NCI-H128 (cell line): ENCODE results near the gene ANKK1.

Experiments
- DNase-seq: peaks from one replicate; lab custom pipeline; 2025; ENCODE audit not compliant: unreplicated experiment; lab: John Stamatoyannopoulos, UW

The ANKK1 gene

DNA sequence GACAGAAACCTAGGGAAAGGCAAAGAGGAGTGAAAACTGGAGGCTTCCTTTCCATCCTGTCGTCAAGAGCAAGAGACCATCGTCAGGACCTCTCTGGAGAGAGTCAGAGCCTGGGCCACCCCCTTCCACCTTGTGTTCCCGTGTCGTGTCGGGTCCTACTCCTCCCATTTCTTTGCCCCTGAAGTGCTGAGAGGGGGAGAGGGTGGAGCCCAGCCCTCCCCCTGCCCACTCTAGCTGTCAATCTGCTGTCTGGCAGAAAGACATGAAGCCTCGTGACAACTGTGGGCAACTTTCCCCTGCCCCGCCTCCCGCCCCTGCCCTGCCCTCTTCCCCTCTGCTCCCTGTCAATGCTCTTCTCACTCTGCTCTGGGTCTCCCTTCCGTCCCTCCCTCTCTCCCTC lies 20.6 kb downstream of the ANKK1 start:
- no peak for DNase-seq

DNA sequence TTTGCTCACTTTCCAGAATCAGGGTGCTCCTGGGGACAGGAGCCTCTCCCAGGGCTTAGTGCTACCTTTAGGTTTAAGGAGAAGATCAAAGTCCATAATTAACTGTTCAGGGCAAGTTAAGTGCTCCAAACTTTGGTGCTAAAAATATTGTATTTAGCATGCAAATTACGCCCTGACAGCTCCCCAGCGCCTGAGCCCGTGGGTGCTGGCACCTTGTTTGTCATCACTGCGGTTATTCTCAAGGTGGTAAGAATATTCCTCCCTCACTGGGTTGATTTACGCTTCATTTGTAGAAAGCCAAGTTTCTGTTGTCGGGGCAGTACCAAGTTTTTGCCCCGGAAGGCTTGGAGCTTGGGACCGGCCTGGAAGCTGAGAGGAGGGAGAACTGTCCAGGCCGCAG lies 21.3 kb downstream of the ANKK1 start:
- DNase-seq = no peak

DNA sequence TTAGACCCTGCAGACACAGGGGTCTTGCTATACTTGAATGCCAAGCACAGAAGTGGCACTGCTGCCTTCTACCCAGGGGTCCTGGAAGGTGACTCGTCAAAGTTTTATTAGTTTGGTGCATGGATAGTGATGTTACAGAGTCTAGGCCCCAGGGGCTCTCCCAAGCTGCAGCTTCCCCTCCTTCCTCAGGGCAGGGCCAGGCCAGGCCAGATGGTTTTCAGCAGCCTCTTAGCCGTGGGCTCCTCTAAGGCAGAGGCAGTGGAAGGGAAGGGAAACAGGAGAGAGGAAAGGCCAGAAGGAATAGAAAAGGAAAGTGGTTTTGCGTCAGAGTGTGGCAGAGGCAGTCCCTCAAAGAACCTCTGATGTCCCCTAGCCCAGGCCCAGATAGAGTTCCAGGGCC lies 21.9 kb downstream of the ANKK1 start:
- no peak for DNase-seq

DNA sequence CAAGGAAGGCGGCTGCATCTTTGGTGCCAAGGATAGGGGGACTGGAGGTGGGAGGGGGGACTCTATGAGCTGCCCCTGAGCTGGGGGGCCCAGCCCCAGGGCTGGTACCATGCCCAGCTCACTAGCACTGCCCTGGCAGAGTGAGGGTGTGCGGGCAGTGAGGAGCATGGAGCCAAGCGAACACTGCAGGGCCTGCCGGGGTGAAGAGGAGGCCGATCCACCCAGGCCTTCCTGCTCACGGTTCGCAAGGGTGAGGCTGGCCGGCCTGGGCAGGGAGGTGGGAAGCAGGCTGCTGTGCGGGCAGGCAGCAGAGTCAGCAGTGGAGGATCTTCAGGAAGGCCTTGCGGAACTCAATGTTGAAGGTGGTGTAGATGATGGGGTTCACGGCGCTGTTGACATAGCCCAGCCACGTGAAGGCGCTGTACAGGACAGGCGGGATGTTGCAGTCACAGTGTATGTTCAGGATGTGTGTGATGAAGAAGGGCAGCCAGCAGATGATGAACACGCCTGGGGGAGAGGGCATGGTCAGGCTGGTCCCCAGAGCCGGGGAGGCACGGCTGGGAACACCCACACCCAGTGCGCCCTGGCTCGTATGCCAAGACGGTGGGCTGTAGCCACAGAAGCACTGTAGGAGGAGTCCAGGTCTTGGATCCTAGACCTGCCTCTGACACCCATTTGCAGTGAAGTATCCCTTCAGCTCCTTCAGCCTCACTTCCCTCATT lies 23.0 kb downstream of the ANKK1 start:
- DNase-seq = no peak

DNA sequence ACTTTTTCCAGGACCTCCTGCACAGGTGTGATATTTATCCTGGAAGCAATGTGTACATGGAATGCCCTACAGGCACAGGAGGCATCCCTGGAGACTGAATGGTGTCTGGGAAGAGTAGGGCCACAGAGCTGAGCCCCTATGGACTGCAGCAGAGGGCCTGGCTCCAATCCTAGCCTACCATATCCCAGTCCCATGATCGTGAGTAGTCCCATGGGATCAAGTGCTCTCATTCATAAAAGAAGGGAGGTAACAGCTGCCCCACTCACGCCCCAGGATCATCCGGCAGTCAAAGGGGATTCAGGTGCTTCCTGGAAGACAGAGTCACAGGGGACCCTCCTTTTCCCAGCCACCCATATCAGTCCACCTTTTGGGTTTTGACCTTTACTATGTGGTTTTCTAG lies 24.0 kb downstream of the ANKK1 start:
- no peak for DNase-seq

DNA sequence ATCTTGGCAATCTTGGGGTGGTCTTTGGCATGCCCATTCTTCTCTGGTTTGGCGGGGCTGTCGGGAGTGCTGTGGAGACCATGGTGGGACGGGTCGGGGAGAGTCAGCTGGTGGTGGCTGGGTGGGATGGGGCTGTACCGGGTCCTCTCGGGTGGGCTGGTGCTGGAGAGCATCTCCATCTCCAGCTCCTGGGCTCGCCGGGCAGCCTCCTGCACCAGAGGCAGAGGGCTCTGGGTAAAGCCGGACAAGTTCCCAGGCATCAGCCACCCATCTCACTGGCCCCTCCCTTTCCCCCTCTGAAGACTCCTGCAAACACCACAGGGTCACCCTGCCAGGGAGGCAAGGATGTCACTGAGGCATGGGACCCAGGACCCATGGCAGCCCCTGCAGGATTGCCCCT lies 25.1 kb downstream of the ANKK1 start:
- DNase-seq = no peak

DNA sequence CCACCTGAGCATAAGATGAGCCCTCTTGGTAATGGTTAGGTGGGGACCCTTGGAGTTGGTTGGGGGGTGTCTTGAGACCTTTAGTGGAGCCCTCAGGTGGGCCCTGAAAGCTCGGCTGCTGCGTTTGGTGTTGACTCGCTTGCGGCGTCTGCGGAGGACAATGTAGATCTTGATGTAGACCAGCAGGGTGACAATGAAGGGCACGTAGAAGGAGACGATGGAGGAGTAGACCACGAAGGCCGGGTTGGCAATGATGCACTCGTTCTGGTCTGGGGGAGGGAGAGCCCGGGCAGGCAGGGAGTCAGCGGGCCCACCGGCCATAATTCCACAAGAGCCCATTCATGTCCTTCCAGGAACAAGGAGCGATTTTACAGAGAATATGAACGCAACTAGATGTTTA lies 27.8 kb downstream of the ANKK1 start:
- DNase-seq = no peak

DNA sequence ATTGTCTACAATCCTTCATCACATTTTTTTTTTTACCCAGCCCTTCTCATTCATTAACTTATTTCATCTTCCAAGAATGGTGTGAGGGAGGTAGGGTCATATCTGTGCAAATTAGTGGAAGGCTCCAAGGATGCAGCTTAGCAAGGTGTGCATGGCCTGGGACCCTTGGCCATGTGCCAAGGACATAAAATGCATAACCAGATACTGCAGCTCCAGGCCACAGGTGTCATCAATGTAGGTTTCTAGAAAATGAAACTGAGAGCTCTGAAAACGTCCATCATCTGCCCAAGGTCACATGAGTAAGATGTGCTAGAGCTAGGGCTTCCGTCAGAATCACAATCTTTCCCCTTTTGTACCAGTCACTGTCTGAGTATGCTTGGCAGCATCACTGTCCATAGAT lies 29.8 kb downstream of the ANKK1 start:
- no peak for DNase-seq

DNA sequence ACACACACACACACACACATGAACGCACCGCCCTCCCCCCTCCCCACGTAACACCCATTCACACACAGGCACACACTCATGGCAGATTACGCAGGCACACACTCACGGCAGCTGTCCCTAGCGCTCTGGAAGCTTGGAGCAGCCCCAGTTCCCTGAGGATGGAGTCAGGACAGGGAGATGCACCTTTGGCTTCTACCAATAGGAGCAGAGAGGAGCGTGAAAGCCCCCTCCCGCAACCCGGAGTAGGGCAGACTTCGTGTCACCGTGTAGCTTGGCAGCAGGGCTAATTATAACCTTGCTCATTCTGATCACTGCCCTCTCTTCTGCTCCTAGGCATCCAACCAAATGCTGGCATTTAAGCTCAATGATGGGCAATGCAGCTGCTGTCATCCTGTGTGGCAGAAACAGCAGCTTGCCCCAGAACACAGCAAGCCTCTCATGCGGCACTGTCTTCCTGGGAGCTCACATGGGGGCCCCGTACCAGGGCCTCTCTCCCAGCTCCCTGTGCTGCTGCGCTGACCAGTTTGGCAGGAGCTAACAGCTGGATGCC lies 31.9 kb downstream of the ANKK1 start:
- no peak for DNase-seq

DNA sequence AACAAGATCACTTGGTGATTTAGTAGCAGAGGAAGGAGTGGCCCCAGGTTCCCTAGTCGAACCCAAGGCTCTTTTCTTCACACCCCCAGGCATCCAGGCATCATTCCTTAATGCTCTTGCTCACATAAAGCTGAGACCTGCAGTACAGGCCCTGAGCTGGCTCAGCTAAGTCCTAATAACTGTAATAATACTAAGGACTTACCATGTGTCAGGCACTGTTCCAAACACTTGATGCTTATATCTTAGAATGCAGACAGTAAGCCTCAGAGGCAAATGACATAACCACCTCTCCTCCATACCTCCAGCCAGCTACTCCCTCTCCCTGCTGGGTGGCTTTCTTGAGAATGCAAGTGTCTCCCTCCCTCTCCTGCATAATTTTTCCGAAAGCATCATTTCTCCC lies 33.2 kb downstream of the ANKK1 start:
- no peak for DNase-seq

DNA sequence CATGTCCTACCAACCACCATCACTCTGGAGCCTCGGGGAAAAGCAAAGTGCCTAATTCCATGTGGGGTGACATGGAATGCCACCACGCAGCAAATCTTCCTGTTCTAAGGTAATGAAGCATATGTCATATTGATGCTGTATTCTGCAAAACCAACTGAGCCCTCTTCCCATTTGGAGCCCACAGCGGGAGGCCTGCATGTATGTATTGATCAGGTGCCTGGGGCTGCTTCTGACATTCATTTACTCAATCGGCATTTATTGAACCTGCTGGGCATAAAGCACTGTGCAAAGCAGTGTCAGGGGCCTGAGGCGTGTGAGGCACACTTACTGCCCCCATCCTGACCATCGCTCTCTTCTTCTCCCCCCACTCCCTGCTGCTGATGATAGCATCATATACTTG lies 39.1 kb downstream of the ANKK1 start:
- DNase-seq = no peak

DNA sequence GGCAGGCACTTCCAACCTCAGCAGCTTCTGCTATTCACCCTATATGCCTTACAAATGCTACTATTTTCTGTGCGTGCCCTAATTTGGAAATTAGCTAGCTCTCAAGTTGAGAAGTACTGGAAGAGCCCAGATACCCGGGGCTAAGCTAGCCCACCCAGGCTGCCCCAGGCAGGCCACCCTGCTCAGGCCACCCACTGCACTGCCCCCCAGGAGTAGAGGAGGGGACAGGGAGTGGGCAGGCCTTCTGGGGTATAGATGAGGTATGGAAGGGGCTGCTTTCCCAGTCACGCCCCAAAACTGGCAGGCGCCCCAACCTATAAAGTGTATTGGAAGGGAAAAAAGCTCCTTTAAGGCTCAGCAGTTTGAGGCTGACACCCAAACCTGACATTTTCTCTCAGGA lies 44.2 kb downstream of the ANKK1 start:
- DNase-seq = no peak

DNA sequence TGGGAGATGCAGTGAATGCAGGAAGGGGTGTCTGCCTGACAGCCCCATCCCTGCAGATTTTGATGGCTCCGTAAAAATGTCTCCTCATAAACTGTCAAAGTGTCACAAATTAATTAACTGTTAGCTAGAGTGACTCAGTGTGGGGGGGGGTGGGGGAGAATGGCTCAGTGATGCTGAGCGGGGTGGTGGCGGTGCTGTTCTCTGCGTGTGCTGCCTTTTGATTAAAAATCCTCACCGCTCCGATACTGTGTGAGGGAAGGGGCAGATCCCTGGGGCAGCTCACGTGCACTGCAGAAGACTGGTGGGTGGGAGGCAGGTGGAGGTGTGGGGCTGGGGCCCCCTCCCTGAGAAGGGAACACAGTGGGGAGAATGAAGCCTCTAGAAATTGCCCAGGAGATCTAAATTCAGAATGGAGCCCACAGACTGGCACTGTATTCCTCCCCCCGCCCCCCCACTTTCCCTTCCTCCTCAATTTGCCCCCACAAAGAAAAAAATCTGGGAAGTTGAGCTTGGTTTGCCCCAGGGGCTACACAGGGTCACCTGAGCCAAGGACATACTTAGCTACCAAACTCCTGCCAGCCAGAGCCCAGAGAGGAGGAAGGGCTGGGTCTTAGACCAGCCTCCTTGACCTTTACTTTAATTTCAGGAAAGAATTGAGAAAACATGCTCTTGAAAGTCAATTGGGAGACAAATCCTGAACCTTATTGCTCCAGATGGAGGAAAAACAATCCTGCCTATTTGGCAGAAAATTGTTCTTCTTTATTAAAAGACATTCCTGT lies 47.8 kb downstream of the ANKK1 start:
- no peak for DNase-seq

DNA sequence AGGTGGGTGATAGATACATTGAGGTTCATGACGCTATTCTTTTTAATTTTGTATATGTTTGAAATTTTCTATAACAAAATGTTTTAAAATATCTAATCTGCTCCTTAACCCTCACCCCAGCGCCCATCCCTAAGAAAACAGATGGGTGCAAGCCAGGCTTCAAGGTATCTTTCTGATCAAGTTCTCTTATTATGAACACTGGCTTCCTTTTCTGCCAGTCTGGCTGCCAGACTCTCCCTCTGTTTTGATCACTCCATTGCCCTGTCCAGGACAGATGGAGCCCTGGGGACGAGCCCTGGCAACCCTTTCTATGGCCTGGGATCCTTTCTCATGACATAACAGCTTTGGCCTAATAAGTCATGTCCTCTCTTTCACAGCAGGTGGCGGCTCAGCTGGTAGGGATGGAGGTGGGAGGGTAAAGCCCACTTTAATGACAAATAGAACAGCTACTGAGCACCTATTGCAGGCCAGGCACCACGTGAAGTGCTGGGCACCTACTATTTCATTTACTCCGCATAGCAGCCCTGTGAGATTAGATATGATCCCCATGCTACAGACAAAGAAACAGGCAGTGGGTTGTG lies 49.2 kb downstream of the ANKK1 start:
- no peak for DNase-seq

DNA sequence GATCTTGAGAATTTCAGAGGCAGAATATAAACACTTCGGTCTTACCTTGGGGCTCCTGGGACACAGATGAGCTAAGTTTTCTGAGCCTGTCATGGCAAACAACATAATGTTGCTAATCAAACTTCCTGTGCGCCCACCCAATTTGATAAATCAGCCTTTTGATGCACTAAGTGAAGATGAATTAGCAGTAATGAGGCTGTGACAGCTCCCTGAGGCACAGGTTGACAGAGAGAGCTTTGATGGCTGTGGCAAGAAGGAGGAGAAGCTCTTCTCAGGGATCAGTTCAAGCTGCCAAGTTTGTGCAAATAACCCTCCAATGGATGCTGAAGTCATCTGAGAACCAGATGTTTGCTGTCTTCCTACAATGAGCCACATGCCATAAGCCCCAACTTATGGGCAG lies 53.2 kb downstream of the ANKK1 start:
- no peak for DNase-seq

DNA sequence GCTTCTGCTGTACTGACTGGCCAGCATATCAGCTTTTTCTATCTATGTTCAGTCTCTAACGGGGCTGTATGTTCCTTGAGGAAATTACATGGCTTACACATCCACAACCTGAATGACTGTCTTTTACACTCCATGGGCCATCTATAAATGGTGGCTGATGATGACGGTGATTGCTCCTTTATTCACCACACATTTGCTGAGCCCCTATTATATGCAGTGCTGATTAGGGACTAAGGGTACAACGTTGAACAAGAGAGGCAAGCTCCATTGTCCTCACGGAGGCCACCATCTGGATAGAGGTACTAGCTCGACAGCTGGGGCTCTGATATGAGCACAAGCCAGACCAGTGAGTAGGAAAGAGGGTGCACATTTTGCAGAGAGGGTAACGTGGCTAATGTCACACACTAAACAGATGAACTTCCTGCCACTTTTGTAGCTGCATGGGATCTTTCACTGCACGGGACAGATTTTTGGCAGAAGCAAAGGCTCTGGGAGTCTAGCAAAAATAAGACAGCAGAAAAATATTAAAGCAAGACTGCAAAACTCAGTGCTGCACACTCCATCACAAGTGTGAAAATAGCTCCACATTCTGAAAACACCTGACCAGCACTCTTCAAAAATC lies 57.0 kb downstream of the ANKK1 start:
- DNase-seq = no peak

DNA sequence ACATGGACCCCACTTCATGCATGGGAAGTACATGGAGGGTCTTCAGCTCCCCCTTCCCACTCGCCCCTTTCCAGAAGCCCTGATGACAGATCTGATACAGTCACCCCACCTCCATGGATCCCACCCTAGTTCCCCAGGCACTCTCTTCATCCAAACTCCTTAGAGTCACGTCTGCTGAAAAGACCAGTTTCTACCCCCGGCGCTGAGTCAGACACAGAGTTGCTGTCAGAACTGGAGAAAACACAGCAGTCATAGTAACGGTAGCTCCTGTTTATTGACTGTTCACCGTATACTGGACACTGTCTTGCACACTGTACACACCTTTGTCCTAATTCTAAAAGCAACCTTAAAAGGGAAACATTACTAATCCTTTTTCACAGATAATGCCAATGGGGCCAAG lies 58.5 kb downstream of the ANKK1 start:
- DNase-seq = no peak

DNA sequence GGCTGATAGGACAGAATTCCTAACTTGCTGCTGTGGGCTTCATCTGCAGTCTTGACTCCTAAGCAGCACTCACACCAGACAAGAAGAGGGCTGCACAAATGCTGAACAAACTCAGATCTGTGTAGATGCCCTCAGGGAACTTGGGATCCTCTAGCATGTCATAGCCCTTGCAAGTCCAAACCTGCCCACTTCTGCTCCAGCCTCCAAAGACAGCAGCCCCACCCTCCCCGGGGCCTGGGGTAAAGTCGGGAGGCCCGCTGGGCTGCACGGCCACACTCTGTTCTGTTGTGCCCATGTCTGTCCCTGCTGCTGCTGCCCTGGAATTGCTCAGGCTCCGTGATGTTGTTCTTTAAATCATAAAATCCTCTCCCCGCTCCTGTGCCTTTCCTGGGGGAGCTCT lies 59.4 kb downstream of the ANKK1 start:
- no peak for DNase-seq

DNA sequence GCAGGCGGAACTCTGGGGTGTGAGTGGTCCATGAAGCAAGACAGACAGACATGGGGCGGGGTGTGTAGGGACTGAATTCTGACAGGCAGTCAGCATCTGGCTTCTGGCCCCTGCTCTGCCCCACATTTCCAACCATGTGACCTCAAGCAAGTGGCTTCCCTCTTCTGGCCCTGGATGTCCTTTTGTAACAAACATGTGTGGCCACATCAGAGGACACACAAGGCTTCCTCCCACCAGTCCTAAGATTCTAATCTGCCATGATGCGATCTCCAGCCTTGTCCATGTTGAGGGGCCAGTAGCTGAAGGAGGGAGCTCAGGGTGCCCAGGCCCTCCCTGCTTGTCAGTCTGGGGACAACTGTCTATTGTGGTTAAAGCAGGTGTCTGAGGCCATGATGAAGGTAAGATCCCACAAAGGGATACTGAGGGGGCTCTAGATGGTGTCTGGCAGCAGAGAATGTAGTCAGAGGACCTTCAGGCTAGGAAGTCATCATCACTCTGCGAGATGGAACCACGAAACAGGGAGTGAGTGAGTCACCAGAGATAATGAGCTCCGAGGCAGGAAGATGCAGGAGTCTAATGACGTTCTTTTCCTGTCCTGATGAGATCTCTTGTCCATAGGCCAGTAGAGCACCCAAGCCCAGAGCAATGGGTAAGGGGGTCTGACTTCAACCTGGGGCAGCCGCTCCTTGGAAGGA lies 60.2 kb downstream of the ANKK1 start:
- no peak for DNase-seq

DNA sequence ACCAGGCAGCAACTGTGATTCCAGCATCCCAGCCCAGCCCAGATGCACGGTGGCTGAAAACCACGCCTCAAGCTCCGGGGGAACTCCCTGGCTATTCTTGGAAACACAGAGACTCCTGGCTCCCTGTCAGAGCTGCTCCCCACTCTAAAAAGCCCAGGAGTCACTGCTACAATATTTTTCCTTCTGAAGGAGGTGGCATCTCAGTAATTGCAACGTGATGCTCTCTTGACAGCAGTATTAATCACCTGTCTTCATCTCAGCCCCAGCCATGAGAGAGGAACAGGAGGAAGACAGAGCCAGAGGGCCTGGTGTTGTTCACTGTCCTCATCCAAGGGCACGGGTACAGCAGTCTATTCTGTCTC lies 60.7 kb downstream of the ANKK1 start:
- DNase-seq = no peak

DNA sequence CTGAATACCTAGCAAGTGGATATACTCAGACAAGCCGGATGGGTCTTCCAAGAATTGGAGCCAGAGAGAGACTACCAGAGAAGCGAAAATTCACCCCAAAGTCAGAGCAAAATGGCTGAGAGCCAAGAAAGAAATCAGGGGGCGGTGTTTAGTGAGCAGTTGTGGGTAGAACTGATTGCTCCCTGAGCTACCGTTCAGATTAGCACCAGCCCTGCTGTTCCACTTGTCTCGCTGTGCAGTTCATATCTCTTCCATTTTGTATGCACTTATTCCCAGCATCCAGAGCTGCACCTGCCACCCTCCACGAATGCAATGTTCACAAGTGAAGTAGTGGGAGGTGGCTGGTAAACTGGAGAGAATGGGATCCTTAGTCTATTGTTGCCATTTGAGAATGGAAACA lies 62.2 kb downstream of the ANKK1 start:
- DNase-seq = no peak
